ENCODE data around the gene TRIML1. TPM values are rescaled to one million over a fixed set of nuclear protein-coding genes. Genes with fewer than 3 reads are reported as not detected.
A peak's percentile ranks its signal among the peaks of the same experiment; 100 is the strongest.

The TRIML1 gene
- total RNA-seq, 1 donor from 2014 or later = not detected

DNA sequence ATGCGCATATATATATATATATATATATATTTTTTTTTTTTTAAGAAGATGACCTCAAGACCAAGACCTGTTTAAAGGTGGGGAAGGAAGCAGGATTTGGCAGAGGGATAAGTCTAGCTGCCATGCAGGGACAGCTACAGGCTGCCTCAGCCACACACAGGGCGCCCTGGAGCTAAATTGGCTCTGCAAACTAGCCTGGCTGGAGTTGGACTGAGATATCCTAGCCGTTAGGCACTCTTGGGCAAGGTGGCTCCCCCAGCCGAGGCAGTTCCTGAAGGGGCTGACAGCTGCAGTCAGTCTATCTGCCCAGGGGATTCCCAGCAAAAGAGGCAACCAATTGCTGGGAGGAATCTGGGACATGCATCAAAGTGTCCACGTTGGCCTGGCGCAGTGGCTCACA is 21.9 kb downstream of the TRIML1 start:
- no peak overlapping the region for H3K4me3 Mint-ChIP-seq (ENCODE audit: unreplicated experiment)
- TF ChIP-seq, protein P1, sequence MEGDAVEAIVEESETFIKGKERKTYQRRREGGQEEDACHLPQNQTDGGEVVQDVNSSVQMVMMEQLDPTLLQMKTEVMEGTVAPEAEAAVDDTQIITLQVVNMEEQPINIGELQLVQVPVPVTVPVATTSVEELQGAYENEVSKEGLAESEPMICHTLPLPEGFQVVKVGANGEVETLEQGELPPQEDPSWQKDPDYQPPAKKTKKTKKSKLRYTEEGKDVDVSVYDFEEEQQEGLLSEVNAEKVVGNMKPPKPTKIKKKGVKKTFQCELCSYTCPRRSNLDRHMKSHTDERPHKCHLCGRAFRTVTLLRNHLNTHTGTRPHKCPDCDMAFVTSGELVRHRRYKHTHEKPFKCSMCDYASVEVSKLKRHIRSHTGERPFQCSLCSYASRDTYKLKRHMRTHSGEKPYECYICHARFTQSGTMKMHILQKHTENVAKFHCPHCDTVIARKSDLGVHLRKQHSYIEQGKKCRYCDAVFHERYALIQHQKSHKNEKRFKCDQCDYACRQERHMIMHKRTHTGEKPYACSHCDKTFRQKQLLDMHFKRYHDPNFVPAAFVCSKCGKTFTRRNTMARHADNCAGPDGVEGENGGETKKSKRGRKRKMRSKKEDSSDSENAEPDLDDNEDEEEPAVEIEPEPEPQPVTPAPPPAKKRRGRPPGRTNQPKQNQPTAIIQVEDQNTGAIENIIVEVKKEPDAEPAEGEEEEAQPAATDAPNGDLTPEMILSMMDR (IDR thresholded peaks at IDR 0.05) = no peak
- no peak overlapping the region for H3K27ac Mint-ChIP-seq (ENCODE audit: unreplicated experiment)
- no peaks in the 10 kb centered on the region for H3K27me3 Mint-ChIP-seq (ENCODE audit: low read depth)
- no peaks in the 10 kb centered on the region for H3K9me3 Mint-ChIP-seq (ENCODE audit: low read depth)
- DNase-seq (ENCODE audit: low spot score) = peak; percentile 38
- H3K4me1 Mint-ChIP-seq (ENCODE audit: low read depth) = peaks cover 5% of the 10 kb centered on the region
- no peaks in the 10 kb centered on the region for H3K36me3 Mint-ChIP-seq (ENCODE audit: low read depth)

DNA sequence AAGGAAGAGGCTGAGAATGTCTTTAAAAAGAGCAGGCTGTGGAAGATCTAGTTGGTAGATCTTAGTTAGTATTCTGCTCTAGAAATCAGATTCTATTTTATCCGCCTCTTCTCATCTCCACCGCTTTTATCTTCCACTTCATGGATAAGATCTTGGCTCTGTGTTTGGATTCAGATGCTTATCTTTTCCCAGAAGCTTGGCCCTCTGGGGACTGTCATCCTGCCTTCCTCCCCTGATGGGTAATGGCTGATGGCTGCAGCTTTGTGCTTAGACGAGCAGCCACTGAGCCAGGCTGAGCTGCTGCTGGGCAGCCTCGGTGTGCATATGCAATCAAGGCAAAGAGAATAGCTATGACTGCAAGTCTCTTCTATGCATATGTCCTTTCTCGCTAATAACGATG is 23.5 kb downstream of the TRIML1 start:
- Mint-ChIP-seq H3K9me3 (ENCODE audit: low read depth) (no peaks in the 10 kb centered on the region), H3K4me1 (ENCODE audit: low read depth) (peaks cover 5% of the 10 kb centered on the region), H3K27me3 (ENCODE audit: low read depth) (no peaks in the 10 kb centered on the region), H3K27ac (ENCODE audit: unreplicated experiment) (no peak overlapping the region), H3K4me3 (ENCODE audit: unreplicated experiment) (no peak overlapping the region), H3K36me3 (ENCODE audit: low read depth) (no peaks in the 10 kb centered on the region)
- TF ChIP-seq, protein P1 (IDR thresholded peaks at IDR 0.05) = no peak
- peak; percentile 28 for DNase-seq (ENCODE audit: low spot score)

DNA sequence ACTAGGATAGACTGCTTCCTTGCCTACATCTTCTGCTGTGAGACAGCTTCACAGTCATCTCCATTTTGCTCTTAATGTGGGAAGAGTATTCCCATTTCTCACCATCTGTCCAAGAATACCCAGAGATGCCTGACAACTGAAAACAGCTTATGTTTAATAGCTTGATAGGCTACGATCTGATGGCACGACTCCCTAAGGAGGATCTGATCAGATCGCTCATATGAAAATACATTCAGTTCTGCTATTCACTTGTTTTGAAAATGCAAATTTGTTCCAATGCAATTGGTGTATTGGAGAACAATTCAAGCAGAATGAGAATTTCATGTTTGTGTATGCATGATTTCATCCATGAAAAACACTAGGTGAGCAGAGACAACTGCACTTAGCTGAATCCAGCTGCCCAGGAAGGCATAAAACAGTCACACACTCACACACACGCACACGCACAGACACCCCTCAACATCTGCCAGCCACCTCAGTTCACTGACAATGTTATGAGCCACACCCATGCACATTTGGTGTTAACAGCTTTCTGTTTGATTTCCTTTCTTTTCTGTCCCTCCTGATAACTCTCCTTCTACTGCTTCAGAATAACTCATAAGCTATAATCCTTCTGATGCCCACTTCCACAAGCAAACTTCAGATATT is 29.6 kb downstream of the TRIML1 start:
- Mint-ChIP-seq H3K4me1 (ENCODE audit: low read depth) (no peaks in the 10 kb centered on the region), H3K27ac (ENCODE audit: unreplicated experiment) (no peak overlapping the region), H3K27me3 (ENCODE audit: low read depth) (no peaks in the 10 kb centered on the region), H3K36me3 (ENCODE audit: low read depth) (no peaks in the 10 kb centered on the region), H3K4me3 (ENCODE audit: unreplicated experiment) (no peak overlapping the region), H3K9me3 (ENCODE audit: low read depth) (peaks cover 8% of the 10 kb centered on the region)
- no peak for DNase-seq (ENCODE audit: low spot score)
- TF ChIP-seq, protein P1 (IDR thresholded peaks at IDR 0.05) = no peak

DNA sequence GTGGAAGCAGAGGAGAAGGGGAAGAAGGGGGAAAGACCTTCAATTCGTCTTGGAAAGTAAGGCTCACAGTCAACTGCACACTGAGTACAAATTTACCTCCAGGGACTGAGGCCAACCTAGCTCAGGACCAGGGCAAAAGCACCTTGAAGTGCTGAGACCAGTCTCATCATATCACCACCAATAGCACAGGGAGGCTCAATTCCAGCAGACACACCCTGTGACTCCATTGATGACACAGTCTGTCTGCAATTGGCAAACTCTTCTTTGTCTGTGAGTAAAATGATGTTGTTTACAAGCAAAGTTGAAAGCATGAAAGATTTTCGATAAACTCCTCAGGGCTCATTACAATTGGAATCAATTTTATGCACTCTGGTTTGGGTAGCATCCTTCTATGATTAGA is 32.3 kb downstream of the TRIML1 start:
- H3K4me1 Mint-ChIP-seq (ENCODE audit: low read depth) = no peaks in the 10 kb centered on the region
- no peaks in the 10 kb centered on the region for H3K27me3 Mint-ChIP-seq (ENCODE audit: low read depth)
- H3K9me3 Mint-ChIP-seq (ENCODE audit: low read depth) = peaks cover 8% of the 10 kb centered on the region
- H3K4me3 Mint-ChIP-seq (ENCODE audit: unreplicated experiment) = no peak overlapping the region
- DNase-seq (ENCODE audit: low spot score) = no peak
- H3K36me3 Mint-ChIP-seq (ENCODE audit: low read depth) = no peaks in the 10 kb centered on the region
- TF ChIP-seq, protein P1 (IDR thresholded peaks at IDR 0.05) = no peak
- H3K27ac Mint-ChIP-seq (ENCODE audit: unreplicated experiment) = no peak overlapping the region

DNA sequence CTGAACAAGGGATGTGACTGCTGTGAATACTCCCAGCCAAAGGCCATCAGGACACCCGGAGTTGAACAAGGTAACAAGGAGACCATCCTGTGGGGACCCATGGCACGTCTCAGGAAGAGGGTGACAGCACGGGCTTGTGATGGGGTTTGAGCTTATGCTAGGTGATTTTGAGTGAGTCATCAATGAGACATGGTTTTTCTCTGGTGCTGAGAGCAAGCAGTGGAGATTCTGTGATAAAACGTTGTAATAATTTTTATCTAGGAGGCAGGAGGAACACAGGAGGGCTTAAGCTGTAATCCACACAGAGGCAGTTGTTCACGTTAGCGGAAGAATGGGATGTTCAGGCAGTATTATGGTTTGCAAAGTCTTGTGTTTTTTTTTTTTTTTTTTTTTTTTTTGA is 36.0 kb downstream of the TRIML1 start:
- no peaks in the 10 kb centered on the region for H3K27me3 Mint-ChIP-seq (ENCODE audit: low read depth)
- TF ChIP-seq, protein P1 (IDR thresholded peaks at IDR 0.05) = no peak
- DNase-seq (ENCODE audit: low spot score) = no peak

More for the DNA sequence above, 36.0 kb downstream of the TRIML1 start:
- Mint-ChIP-seq H3K36me3 (ENCODE audit: low read depth) (no peaks in the 10 kb centered on the region), H3K4me1 (ENCODE audit: low read depth) (peaks cover 8% of the 10 kb centered on the region), H3K27ac (ENCODE audit: unreplicated experiment) (no peak overlapping the region), H3K9me3 (ENCODE audit: low read depth) (peaks cover 8% of the 10 kb centered on the region), H3K4me3 (ENCODE audit: unreplicated experiment) (no peak overlapping the region)

Data from chondrocyte (in vitro differentiated cells).